Fibroblast of peridontal ligament (primary cell): ENCODE results near the gene SMYD5.
A peak's percentile ranks its signal among the peaks of the same experiment; 100 is the strongest.

Source experiments
- DNase-seq: peaks from one replicate; pipeline ENCODE4 v3.0.0-alpha.2; 2010; ENCODE audit errors: extremely low read depth

Gene SMYD5

GRCh38 chr2:73238976-73239375, 24.9 kb downstream of the SMYD5 start:
- DNase-seq, result no peak

DNA sequence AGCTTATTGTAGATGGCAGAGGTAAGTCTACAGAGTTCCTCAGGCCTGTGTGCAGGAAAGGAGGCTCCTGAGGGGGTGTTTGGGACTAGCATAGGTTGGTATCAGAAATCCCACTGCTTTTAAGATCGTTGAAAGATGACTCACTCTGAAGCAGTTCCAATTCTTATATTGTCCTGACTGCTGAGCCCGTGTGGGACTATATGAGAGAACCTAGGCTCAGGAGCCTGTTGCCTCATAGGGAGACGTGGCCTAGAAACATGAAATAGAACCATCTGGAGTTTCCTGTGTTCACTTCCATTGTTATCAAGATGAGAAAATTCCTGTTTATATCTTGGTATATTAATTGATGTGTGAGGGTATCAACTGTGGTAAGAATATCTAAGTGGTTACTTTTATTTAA, 25.7 kb downstream of the SMYD5 start:
- peak; percentile 47 for DNase-seq

- peak; percentile 47 for DNase-seq
Observed at GRCh38 chr2:73243884-73244570, 30.0 kb downstream of the SMYD5 start.

DNA sequence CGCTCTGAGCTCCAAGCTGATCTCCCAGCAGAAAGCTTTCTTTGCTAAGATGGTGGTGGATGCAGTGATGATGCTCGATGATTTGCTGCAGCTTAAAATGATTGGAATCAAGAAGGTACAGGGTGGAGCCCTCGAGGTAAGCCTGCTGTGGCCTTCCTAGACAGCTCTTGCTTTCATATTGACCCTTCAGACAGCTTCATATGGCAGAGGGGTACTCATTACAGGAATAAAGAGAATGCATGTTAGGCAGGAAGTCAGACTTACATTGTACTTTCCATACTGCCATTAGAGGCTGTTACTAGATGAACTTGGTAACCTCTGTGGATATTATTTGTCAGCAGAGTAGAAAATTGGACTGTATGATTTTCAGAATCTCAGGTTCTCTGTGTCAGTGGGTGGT, 30.5 kb downstream of the SMYD5 start:
- DNase-seq, result no peak

DNA sequence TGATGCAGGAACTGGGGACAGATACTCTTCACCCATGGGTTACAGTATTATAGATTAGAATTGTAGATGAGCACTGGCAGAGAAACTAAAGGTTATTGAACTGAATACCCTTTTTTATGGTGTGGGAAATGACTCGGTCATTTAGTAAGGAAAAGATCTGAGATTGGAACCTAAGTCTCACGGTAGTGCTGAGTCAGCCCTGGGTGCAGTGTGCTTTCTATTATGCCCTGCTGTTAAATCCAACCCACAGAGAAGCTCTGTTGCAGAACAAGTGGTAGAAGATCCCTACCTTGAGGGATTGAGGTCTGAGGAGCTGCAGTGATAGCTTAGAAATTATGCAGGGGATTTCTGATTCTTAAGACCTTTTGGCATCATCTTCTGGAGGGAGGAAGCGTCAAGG, 32.8 kb downstream of the SMYD5 start:
- no peak for DNase-seq

- DNase-seq, result no peak
Observed at GRCh38 chr2:73249636-73250035, 35.6 kb downstream of the SMYD5 start.

DNA sequence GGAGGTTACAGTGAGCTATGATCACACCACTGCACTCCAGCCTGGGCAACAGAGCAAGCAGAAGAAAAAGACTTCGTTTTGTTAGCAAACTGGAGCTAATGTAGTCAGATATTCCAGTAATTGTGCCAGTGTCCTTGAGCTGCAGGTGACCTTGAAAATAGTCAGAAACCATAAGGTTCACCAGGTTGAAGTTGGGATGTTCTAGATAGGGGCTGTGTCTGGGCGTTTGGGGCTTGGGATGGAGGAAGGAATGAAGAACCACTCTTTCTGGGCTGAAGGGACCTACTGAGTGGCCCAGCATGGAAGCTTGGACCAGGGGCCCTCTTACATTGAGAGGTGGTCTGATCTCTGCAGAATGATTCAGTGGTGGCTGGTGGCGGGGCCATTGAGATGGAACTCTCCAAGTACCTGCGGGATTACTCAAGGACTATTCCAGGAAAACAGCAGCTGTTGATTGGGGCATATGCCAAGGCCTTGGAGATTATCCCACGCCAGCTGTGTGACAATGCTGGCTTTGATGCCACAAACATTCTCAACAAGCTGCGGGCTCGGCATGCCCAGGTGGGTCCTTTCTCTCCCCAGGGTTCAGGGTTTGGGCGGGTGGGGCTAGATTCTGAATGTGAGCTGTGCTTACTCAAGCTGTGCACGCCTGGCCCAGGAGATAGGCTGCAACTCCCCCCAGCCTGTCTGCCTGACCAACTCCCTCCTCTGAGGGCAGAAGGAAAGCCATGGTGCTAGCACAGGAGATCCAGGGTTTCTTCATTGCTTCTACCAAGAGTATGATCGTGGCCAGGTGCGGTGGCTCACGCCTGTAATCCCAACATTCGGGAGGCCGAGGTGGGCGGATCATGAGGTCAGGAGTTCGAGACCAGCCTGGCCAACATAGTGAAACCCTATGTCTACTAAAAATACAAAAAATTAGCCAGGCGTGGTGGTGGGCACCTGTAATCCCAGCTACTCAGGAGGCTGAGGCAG, 37.1 kb downstream of the SMYD5 start:
- DNase-seq, result no peak

GRCh38 chr2:73252238-73253027, 38.4 kb downstream of the SMYD5 start:
- no peak for DNase-seq

DNA sequence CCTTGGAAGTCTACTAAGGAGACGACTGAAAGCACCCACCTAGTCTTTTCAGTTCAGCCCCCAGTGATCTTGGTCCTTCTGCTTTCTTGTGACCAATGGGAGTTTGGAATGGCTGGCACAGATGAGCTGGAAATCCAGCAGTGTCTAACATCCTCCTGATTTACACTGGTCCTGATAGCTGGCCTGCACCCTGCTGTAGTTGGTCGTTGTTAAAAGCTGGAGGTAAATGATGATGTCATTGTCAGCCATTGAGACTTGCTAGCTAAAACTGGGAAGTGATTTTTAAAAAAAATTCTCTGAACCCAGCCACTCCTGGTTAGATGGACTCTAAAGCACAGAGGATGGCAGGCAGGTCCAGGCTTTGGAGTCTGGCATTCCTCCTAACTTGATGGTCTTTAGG, 39.4 kb downstream of the SMYD5 start:
- DNase-seq, result no peak

- DNase-seq, result no peak
Observed at GRCh38 chr2:73253901-73254300, 39.9 kb downstream of the SMYD5 start.

GRCh38 chr2:73254343-73255006, 40.4 kb downstream of the SMYD5 start:
- no peak for DNase-seq

- no peak for DNase-seq
Observed at GRCh38 chr2:73255007-73255644, 41.1 kb downstream of the SMYD5 start.

DNA sequence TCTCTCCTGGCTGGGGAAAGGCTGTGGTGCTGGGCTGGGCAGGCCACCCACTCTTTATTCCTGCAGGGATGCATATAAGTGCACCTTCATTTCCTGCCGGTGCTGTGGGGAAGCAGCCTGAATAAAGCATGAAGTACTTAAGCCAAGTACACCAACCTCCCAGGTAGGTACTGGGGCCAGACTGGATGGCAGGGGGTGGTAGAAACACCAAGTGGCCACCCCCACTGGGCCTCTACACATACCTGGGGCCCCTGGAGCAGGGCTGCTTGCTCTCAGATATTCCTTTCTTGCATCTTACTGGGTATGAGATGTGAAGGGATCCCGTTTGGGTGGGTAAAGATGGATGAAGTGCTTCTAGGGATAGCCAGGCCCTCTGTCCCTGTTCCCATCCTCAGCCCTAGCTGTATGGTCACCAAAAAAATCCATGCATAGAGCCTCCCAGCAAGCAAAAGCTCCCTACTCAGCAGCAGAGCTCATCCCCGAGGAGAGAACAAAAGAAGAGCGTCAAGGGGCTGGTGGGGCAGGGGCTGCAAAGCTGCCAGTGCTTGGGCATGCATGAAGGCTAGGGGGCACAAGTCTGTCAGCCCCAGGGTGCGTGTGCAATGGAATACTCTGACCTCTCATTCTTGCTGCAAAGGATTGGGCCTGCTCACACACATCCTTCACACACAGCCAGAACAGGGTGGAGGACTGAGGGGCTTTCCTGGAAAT, 42.0 kb downstream of the SMYD5 start:
- DNase-seq, result no peak

- DNase-seq, result no peak
Observed at GRCh38 chr2:73256618-73256922, 42.5 kb downstream of the SMYD5 start.

DNA sequence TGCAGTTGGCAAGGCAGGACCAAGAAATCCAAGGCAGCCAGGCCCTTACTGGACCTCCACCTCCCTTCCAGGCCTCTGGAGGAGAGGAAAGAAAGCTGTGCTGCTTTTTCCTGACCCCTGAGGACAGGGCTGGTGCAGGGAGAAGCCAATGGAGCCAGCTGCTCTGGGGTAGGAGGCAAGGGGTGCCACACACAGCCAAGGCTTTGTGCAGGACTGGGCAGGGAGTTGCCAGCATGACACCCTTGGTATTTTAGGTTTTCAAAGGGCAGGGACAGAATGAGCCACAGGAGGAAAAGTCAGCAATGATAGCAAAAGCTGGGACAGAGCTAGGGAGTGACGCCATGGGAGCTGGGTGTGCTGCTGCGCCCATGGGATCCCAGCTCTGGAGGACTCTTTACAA, 43.0 kb downstream of the SMYD5 start:
- no peak for DNase-seq

GRCh38 chr2:73257425-73258125, 43.5 kb downstream of the SMYD5 start:
- DNase-seq, result no peak

GRCh38 chr2:73258186-73258912, 44.3 kb downstream of the SMYD5 start:
- DNase-seq, result no peak

GRCh38 chr2:73258913-73259215, 44.8 kb downstream of the SMYD5 start:
- DNase-seq, result no peak

DNA sequence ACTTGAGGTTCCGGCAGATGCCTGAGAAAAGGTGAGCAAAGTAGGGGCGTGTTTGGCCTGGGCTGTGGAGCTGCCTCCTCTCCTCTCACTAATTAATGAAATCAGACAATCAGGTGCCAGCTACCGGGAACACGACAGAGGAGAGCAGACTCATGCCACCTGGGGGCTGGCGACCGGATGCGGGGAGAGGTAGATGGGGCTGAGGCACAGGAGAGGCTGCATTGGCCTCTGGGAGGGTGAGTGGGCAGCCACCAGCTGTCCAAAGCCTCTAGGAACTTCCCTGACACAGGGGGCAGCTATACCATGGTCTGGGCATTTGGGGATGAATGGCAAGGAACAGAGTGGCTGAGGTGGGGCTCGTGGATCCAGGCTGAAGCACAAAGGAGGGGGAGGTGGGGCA, 45.2 kb downstream of the SMYD5 start:
- DNase-seq, result no peak
